ENCODE measurements around the gene PLPP6.

PLPP6 gene

GRCh38 chr9:4704129-4704528 lies 42.0 kb downstream of the PLPP6 start:
- TF ChIP-seq CTCF (IDR thresholded peaks at IDR 0.05): no peak

GRCh38 chr9:4706021-4706420 lies 43.9 kb downstream of the PLPP6 start:
- no peak for TF ChIP-seq CTCF (IDR thresholded peaks at IDR 0.05)

GRCh38 chr9:4706971-4707622 lies 45.0 kb downstream of the PLPP6 start:
- TF ChIP-seq CTCF (IDR thresholded peaks at IDR 0.05): no peak

- no peak for TF ChIP-seq CTCF (IDR thresholded peaks at IDR 0.05)
Measured at GRCh38 chr9:4709380-4709779, 47.3 kb downstream of the PLPP6 start.

GRCh38 chr9:4713849-4714248 lies 51.8 kb downstream of the PLPP6 start:
- no peak for TF ChIP-seq CTCF (IDR thresholded peaks at IDR 0.05)

- no peak for TF ChIP-seq CTCF (IDR thresholded peaks at IDR 0.05)
Measured at GRCh38 chr9:4714266-4715016, 52.3 kb downstream of the PLPP6 start.

Measured in LNCAP (cell line).